CD4-positive, alpha-beta T cell treated with Interferon gamma for 1 hour (primary cell): ENCODE data around the gene KATNB1.
A peak's percentile ranks its signal among the peaks of the same experiment; 100 is the strongest.

ENCODE experiments used
- DNase-seq: peaks from one replicate; pipeline ENCODE4 v3.0.0-alpha.2; 2020

The KATNB1 gene, protein sequence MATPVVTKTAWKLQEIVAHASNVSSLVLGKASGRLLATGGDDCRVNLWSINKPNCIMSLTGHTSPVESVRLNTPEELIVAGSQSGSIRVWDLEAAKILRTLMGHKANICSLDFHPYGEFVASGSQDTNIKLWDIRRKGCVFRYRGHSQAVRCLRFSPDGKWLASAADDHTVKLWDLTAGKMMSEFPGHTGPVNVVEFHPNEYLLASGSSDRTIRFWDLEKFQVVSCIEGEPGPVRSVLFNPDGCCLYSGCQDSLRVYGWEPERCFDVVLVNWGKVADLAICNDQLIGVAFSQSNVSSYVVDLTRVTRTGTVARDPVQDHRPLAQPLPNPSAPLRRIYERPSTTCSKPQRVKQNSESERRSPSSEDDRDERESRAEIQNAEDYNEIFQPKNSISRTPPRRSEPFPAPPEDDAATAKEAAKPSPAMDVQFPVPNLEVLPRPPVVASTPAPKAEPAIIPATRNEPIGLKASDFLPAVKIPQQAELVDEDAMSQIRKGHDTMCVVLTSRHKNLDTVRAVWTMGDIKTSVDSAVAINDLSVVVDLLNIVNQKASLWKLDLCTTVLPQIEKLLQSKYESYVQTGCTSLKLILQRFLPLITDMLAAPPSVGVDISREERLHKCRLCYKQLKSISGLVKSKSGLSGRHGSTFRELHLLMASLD

DNA sequence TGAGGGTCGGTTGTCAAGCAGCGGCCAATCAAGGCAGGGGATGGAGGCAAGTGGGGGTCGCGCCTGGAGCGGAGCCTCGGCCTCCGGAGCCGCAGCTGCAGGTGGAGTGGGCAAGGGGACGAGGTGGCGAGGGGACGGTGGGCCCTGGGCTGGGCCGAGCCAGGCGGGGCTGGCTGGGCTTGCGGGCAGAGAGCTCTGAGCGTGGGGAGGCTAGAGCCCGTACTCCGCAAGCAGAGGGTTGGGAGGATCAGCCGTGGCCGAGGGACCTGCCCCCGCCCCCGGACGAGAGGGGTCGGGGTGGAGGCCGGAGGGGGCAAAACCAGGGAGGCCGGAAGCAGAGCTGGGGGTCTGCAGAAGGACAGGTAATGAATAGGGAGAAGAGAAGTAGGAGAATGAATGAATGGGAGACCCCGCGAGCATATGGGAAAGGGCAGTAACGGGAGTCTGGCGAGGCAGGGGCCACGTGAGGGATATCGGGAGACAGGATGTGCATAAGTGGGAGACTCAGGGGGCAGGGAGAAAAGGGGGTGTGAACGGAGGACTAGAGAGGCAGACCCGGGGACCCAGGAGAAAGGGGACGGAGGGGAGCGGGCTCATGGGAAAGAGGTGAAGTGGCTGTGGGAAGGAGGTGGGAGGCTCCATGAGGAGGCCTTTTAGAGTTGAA, at the start of gene KATNB1:
TSS of gene KATNB1 (plus strand) at position 16 of the 664 bp plus-strand sequence. CDS start 1,474 bp downstream, outside the sequence.
- DNase-seq = no peak

DNA sequence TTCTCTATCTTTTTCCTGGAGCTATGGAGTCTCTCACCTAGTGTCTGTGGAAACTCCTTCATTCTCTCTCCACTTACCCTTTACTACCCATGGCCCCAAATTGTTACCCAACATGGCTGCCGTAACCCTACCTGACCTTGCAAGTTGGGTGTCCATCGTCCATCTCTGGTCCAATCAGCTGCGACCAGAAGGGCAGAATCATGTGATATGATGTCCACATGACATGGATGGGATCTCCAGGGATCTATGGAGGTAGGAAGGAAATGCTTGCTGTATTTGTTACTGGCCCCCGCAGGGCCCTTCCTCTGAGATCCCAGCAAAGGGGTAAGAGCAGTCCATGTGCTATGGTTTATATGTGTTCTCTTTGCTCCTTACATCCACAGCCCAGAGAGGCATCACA, 49.0 kb upstream of the KATNB1 start:
- no peak for DNase-seq

DNA sequence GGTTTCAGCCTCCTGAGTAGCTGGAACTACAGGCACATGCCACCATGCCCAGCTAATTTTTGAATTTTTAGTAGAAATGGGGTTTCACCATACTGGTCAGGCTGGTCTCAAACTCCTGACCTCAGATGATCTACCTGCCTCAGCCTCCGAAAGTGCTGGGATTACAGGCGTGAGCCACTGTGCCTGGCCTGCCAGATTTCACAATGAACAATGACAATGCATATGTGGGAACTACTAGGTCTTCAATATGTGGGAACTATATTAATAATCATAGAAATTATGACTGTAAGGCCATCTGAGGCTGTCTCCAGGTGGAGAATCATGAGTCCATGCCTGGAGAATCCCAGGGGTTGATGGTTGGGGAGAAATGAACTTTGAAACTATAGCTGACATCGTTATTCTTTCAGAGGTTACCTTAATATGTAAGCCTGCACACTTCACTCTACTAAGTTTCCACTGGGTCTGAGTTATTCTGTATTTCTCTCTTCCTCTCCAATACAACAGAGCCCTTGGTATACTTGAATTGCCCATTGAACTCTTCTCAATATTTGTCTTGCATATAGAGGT, 48.1 kb upstream of the KATNB1 start:
- no peak for DNase-seq

DNA sequence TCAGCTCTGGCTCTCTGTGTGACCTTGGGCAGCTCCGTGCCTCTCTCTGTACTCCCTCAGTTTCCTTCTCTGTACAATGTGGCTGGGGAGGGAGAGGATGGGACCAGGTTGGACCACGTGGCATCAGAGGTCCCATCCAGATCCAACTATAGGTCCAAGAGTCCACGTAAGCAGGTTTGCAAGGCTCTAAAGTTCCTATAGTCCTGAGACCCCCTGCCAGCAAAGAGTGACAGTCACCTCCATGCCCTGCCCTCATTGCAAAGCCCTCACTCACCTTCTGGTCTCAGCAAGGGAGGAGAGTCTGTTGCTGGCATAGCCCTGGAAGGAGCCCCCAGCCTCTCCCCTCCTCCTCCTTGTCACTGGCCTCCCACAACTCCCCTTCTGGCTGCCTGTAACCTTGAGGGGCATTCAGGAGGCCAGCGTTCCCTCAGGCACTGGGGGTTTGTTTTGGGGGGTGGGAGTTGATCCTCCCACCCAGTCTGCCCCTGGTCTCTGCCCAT, 47.0 kb upstream of the KATNB1 start:
- no peak for DNase-seq

DNA sequence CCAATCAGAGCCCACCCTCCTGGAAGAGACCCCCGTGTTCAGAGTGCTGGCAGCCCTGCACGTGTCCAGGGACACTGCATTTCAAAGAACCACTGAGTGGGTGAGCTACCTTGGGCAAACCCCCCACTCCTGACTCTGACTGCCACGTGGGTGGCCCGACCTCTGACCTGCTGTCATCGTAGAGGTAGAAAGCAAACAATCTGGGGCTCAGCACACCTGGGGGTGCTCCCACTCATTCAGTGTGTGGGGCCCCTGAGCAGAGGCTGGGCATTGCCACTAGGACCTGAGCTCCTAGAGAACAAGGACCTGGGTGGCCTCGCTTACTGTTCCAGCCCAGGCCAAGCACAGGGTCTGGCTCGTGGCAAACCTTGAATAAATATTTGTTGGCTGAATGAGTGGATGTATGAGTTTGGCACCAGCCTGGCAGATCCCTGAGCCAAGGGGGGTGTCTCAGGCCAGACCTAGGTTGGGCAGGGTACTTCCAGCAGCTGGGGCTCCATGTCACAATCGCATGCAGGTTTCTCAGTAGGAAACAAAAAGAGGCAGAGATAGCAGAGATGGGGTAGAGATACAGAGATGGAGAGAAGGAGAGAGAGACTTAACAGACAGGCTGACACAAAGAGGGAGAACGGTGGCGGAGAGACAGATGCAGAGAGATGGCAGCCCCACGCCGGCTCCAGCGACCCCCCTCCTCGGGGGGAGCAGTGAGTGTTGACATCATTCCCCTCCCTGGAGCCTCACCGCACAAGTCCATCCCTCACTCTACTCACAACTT, 46.4 kb upstream of the KATNB1 start:
- no peak for DNase-seq

DNA sequence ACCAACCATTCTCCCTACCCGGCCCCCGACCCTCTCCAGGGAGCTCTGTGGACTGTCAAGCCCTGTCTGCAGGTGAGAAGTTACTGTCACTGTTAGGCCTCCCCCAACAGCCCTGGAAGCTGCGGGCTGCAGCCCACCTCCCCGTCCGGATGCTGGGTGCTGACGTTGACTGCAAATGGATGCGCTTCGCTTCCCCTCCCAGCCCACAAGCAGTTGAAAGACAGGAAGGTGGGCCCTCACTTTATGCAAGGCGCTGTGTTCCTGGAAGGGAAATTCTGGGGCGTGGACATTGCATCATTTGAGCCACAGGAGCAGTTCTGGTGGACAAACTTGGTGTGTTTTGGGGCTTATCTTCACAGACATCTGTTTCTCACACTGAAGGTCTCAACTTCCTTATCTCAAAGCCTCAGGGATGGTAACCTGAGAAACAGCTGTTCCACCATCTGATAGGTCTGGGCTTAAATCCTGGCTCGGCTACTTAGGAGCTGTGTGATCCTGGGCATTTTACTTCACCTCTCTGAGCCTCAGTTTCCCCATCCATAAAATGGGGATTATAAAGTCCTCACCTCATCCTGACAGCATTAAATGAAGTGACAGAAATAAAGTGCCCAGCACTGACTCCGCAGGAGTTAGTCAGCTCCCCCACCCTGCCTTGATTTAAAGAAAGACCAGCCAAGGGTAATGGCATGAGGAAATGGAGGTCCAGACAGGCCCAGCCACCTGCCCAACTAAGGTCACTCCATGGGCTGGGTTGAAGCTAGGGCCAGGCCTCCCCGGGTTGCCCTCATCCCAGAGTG, 45.6 kb upstream of the KATNB1 start:
- peak; percentile 71 for DNase-seq

DNA sequence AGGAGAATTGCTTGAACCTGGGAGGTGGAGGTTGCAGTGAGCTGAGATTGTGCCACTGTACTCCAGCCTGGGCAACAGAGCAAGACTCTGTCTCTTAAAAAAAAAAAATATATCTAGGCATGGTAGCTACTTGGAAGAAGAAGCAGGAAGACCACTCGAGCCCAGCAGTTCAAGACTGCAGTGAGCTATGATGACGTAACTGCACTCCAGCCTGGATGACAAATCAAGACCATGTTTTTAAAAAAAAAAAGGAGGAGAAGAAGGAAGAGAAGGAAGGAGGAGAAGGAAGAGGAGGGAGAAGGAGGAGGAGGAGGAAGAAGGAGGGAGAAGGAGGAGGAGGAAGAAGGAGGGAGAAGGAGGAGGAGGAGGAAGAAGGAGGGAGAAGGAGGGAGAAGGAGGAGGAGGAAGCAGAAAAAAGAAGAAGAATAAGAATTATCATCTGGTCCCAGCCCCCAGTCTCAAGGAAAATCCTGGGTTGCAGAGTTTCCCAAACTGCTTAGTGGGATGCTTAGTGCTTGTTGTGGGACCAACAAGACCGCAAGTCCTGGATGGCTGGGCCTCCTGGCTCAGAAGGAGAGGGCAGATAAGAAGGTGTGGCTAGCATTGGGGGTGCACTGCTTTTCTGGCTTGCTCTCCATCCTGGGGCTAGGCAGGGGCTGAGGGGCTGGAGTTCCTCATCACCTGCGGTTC, 44.6 kb upstream of the KATNB1 start:
- no peak for DNase-seq

DNA sequence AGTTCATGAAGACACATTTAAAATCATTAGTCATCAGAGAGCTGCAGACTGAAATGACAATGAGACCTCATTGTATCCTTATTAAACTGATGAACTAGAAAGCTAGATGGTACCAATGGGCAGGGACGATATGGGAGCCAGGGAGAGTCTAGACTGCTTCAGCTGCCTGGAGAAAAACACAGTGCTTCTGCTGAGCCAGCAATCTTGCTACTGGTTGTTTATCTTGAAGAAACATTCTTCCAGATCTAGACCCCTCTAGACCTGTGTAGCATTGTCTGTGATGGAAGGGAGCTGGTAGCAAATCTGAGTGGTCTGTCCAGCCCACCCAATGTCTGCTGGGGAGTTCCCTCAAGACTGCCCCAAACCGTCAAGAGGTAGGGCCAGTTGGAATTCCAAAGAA, 42.9 kb upstream of the KATNB1 start:
- DNase-seq = no peak

DNA sequence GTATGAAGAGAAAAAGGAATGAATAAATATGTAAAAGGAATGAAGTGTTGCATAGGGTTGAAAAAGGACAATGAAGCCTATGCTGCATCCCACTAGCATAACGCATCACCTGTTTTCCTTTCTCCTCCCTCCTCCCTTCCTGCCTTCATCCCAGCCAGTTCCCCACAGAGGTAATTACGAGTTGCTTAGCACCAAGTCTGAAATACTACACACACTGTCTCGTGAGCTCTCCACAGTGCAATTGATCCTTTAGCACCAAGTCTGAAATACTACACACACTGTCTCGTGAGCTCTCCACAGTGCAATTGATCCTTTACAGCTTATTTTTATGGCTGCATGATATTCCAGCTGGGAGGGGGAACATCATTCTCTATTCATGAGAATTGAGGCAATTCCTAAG, 42.0 kb upstream of the KATNB1 start:
- no peak for DNase-seq

DNA sequence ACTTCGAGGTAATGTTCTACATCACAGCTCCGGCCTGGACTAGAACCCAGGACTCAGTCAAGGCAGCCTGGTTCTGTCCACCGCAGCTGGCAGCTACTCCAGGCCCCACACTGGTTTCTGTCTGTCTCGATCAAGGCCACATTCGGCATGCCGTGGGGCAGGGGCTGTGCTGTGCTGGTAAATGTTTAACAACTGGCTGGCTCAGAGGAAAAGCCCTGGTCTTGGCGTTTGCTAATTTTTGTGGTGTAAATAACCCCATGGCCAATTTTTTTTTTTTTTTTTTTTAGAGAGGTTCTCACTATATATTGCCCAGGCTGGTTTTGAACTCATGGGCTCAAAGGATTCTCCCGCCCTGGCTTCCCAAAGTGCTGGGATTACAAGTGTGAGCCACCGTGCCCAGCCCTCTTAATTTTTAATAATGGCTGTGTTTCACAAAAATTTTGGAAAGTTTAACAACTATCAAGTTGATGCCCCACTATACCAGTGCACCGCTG, 41.3 kb upstream of the KATNB1 start:
- no peak for DNase-seq

DNA sequence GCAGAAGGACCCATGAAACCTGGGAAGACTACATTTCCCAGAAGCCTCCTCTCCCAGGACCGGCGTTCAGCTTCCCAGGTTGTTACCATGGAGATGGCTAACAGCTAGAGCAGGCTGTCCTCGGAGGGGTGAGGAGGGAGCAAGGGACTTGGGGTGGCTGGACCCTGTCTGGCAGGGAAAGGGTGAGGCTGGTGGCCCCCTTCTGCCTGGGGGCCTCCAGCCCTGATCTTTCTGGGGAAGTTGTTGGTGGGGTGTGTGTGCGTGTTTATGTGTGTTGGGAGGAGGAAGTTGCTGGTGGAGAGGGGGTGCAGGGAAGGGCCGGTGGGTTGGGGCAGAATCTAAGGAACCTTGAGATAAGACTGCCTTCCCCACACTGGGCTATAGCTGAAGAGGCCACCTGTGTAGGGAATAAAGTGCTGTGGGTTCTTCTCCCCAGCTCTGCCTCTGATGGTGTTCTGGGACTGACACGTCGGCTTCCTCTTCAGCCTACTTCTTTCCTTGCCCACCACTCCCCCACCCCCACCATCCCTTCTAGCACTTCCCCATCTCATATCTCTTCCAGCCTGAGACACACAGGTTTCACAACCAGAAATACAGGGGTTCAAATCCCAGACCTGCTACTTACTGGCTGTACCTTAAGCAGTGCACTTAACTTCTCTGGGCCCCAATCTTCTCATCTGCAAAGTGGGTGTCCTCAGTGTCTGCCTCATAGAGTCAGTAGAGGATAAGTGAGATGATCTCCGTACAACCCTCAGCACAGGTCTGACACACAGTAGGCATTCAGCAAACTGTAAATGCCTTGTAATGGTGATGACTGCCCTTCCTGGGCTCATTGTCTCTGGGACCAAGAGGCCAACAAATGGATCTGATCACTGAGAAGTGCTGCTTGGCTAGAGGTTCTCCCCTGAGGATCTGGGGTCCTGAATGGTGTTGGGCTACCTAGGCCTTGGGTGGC, 40.6 kb upstream of the KATNB1 start, which contains the start of gene DRC7:
TSS of gene DRC7 (plus strand) at position 82 of the 955 bp plus-strand sequence. CDS start 3,144 bp downstream, outside the sequence.
- peak; percentile 63 for DNase-seq

DNA sequence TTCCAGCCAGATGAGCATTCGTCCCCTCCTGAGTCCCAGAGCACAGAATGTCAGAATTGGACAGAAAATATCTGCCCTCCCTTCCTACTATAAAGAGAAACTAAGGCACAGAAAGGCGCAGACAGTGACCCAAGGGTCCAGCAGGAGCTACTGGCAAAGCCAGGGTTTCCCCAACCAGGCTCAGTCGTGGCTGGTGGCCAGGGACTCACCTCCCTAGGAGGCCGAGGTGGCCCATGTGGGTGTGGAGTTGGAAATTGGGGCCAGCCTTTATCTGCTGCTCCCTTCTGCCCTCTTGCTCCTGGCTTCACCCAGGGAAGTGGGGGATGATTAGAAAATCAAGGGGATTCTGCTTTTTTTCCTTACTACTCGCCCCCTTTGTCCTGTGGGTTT, 39.9 kb upstream of the KATNB1 start:
- DNase-seq = no peak

DNA sequence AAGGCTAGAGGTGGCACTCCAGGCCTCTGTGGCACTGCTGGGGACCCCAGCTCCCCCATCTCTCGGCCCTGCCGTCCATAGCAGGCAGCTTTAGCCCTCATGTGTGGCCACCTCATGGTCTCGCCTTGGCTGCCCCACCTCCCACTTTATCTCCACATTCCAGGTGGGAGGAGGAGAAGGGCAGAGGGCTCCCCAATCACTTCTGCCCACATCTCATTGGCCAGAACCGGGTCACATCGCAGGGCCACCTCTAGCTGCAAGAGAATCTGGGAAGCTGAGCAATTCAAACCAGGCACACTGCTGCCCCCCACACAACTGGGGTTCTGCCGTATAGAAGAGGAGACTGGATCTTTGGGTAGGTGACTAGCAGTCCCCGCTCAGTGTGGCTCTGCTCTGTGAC, 39.3 kb upstream of the KATNB1 start:
- no peak for DNase-seq

DNA sequence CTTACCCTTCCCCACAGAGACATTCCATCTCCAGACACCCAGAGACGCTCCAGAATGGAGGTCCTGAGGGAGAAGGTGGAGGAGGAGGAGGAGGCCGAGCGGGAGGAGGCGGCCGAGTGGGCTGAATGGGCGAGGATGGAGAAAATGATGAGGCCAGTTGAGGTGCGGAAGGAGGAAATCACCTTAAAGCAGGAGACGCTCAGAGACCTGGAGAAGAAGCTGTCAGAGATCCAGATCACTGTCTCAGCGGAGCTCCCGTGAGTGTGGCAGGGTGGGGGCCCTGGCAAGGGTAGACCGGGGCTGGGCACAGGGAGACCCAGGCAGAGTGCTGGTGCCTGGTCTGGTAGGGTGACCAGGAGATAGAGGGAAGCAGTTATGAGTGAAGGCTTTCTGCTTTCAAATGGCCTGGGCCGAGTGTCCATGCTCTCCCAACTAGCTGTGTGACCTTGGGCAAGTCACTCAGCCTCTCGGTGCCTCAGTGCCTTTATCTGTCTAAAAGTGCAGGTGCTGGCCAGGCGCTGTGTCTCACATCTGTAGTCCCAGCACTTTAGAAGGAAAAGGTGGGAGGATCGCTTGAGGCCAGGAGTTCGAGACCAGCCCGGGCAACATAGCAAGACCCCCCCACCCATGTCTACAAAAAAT, 37.6 kb upstream of the KATNB1 start:
- no peak for DNase-seq

DNA sequence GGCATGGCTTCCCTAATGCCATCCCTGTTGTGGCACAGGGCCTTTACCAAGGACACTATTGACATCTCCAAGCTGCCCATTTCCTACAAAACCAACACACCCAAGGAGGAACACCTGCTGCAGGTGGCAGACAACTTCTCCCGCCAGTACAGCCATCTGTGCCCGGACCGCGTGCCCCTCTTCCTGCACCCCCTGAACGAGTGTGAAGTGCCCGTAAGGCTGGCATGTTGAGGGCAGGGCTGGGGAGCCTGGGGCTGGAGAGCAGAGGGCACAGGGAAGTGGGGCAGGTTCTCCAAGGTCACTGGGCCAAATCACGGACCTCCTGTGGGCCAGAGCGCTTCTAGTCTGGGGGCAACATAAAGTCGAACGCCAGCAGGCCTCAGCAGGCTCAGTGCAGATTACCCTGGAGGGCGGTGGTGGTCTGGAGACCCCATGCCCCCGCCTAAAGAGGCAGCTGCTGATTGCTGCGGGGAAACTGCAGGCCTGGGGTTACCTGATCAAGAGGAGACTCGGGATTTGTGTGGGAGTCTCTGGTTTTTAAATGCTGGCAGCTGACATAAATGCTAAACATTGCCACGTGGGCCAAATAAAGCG, 36.7 kb upstream of the KATNB1 start:
- no peak for DNase-seq

DNA sequence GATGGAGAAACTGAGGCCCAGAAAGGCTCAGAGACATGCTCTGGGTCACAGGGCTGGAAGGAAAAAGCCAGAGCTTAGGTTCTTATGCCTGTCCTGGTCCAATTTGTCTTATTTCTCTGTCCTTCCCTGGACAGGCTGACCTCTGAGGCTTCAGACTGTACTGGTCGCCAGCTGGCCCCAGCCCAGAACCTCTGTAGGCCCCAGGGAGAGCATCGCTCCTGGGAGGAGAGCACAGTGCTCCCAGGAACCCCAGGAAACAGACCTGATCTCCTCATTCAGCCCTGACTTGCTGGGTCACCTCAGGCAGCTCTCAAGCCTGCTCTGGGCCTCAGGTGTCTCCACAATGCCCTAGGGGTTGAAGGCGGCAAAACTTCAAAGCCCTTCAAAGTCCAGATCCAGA, 36.1 kb upstream of the KATNB1 start:
- DNase-seq = no peak

DNA sequence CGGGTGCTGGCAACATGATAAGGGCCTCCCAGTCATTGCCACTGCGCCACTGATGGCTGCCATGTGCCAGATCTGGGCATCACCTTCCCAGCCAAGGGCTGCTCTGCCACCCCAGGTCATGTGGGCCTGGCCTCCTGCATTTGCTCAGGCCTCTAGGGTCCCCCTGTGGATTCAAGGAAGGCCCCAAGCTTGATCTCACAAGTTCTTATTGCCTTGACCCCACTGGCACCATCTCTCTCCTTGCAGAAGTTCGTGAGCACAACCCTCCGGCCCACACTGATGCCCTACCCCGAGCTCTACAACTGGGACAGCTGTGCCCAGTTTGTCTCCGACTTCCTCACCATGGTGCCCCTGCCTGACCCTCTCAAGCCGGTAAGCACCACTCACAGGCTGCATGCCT, 35.7 kb upstream of the KATNB1 start:
- no peak for DNase-seq

DNA sequence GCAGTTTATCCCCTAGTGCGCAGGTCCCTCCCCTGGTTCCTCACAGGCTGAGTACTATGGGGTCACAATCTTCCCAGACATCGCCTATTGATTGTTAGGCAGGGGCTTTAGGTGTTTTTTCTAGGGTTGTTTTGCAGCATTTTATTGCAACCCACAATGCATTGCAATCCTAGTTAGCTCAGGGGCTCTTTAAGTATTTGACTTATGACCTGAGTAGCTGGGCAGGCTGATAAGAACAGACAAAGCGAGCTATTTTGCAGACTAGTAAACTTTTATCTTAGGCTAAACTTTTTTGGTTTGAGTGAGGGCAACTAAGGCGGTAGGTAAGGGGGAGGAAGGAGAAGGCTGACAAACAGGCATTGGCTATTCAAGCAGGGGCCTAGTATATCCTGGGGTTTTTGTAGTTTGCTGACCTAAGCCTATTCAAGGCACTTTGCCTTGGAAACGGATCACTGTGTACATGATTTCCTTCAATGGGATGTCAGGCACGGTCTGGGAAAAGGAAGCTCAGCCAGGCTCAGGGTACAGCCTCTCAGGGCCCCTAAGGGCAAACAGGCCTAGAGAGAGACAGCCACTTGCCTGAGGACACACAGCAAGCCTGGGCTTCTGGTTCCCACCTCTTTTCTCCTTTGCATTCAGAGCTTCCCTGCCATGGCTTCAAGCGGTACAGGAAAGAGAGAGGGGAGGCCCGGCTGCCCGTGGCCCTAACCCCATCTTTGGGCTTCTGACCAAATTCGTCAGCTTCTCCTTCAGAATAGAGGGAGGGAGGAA, 34.6 kb upstream of the KATNB1 start:
- DNase-seq = no peak
